Measurements from ENCODE around the gene CAMTA1. TPM values are rescaled to one million over a fixed set of nuclear protein-coding genes. Genes with fewer than 3 reads are reported as not detected.
A peak's percentile ranks its signal among the peaks of the same experiment; 100 is the strongest.

Gene CAMTA1
- polyA plus RNA-seq, 1 donor (not counting 4 experiments of a cell fraction or from before 2014, with no cell fraction given), result 51.4 TPM

GRCh38 chr1:7025013-7025412, 239.8 kb downstream of the CAMTA1 start:
- H4K20me1 ChIP-seq (ENCODE audit: control insufficient read depth, extremely low read depth, insufficient read depth, low read length), result no peaks in the 10 kb centered on the region
- no peak overlapping the region for H3K27ac ChIP-seq (ENCODE audit: control insufficient read depth, insufficient read depth, low read length)
- no peak overlapping the region for H3K4me3 ChIP-seq (ENCODE audit: control insufficient read depth in 2 of 3, extremely low read depth in 1 of 3, insufficient read depth in 2 of 3, low read depth in 1 of 3, low read length in 3 of 3)
- DNase-seq (ENCODE audit: low read depth, low spot score) (no peak), FAIRE-seq (no peak)
- TF ChIP-seq CTCF (optimal IDR thresholded peaks at IDR 0.05 in 1 of 3, IDR thresholded peaks at IDR 0.05 in 1 of 3, conservative IDR thresholded peaks at IDR 0.05 in 1 of 3; ENCODE audit: extremely low read depth in 1 of 3, insufficient read depth in 2 of 3, low read length in 3 of 3), result no peak
- H3K4me2 ChIP-seq (ENCODE audit: control insufficient read depth, extremely low read depth, insufficient read depth, low read depth, low read length), result no peak overlapping the region
- H3K27me3 ChIP-seq (ENCODE audit: control insufficient read depth, extremely low read depth, insufficient read depth, low read length), result peaks cover 6% of the 10 kb centered on the region
- no peaks in the 10 kb centered on the region for H3K79me2 ChIP-seq (ENCODE audit: control insufficient read depth, insufficient read depth, low read length)
- no peaks in the 10 kb centered on the region for H3K36me3 ChIP-seq (ENCODE audit: control insufficient read depth in 2 of 2, extremely low read depth in 1 of 2, insufficient read depth in 2 of 2, low read length in 2 of 2)
- H2AFZ ChIP-seq (ENCODE audit: control insufficient read depth, low read length), result no peak overlapping the region
- H3K9me3 ChIP-seq (ENCODE audit: control insufficient read depth, low read depth, low read length), result no peaks in the 10 kb centered on the region
- H3K9ac ChIP-seq (ENCODE audit: control insufficient read depth, extremely low read depth, insufficient read depth, low read length), result no peak overlapping the region
- no peaks in the 10 kb centered on the region for H3K9me1 ChIP-seq (ENCODE audit: control insufficient read depth, extremely low read depth, insufficient read depth, low read length)
- dilution Hi-C loops (cut with MboI; ENCODE audit: extremely low pct_ligation_motif_present, low sequenced_read_pairs), result no loop called here
- peaks cover 11% of the 10 kb centered on the region for H3K4me1 ChIP-seq (ENCODE audit: control insufficient read depth, extremely low read depth, insufficient read depth, low read length)

- dilution Hi-C loops (cut with MboI; ENCODE audit: extremely low pct_ligation_motif_present, low sequenced_read_pairs), result no loop called here
- FAIRE-seq, result peak; percentile 68
- H2AFZ ChIP-seq (ENCODE audit: control insufficient read depth, low read length), result no peak overlapping the region
Observed at GRCh38 chr1:7026169-7026568, 240.9 kb downstream of the CAMTA1 start.

More at GRCh38 chr1:7026169-7026568, 240.9 kb downstream of the CAMTA1 start:
- no peaks in the 10 kb centered on the region for H4K20me1 ChIP-seq (ENCODE audit: control insufficient read depth, extremely low read depth, insufficient read depth, low read length)
- H3K9me3 ChIP-seq (ENCODE audit: control insufficient read depth, low read depth, low read length), result no peaks in the 10 kb centered on the region
- H3K9ac ChIP-seq (ENCODE audit: control insufficient read depth, extremely low read depth, insufficient read depth, low read length), result no peak overlapping the region
- H3K79me2 ChIP-seq (ENCODE audit: control insufficient read depth, insufficient read depth, low read length), result no peaks in the 10 kb centered on the region
- H3K4me2 ChIP-seq (ENCODE audit: control insufficient read depth, extremely low read depth, insufficient read depth, low read depth, low read length), result peak overlapping the region; percentile 22
- H3K27ac ChIP-seq (ENCODE audit: control insufficient read depth, insufficient read depth, low read length), result no peak overlapping the region
- no peak overlapping the region for H3K4me3 ChIP-seq (ENCODE audit: control insufficient read depth in 2 of 3, extremely low read depth in 1 of 3, insufficient read depth in 2 of 3, low read depth in 1 of 3, low read length in 3 of 3)
- no peak for TF ChIP-seq CTCF (optimal IDR thresholded peaks at IDR 0.05 in 1 of 3, IDR thresholded peaks at IDR 0.05 in 1 of 3, conservative IDR thresholded peaks at IDR 0.05 in 1 of 3; ENCODE audit: extremely low read depth in 1 of 3, insufficient read depth in 2 of 3, low read length in 3 of 3)
- TF ChIP-seq EZH2 (IDR thresholded peaks at IDR 0.05; ENCODE audit: low read length), result no peak
- H3K36me3 ChIP-seq (ENCODE audit: control insufficient read depth in 2 of 2, extremely low read depth in 1 of 2, insufficient read depth in 2 of 2, low read length in 2 of 2), result no peaks in the 10 kb centered on the region
- H3K9me1 ChIP-seq (ENCODE audit: control insufficient read depth, extremely low read depth, insufficient read depth, low read length), result no peaks in the 10 kb centered on the region
- peaks cover 11% of the 10 kb centered on the region for H3K4me1 ChIP-seq (ENCODE audit: control insufficient read depth, extremely low read depth, insufficient read depth, low read length)
- DNase-seq (ENCODE audit: low read depth, low spot score), result peak; percentile 19
- no peaks in the 10 kb centered on the region for H3K27me3 ChIP-seq (ENCODE audit: control insufficient read depth, extremely low read depth, insufficient read depth, low read length)

All from keratinocyte (primary cell).